ENCODE data around the gene UBAP1L.
"Not testable (repeated sequence)": the region's sequence is repeated elsewhere in the genome, so short reads cannot be mapped to it uniquely, and the experiment has no call there.

Gene UBAP1L

DNA sequence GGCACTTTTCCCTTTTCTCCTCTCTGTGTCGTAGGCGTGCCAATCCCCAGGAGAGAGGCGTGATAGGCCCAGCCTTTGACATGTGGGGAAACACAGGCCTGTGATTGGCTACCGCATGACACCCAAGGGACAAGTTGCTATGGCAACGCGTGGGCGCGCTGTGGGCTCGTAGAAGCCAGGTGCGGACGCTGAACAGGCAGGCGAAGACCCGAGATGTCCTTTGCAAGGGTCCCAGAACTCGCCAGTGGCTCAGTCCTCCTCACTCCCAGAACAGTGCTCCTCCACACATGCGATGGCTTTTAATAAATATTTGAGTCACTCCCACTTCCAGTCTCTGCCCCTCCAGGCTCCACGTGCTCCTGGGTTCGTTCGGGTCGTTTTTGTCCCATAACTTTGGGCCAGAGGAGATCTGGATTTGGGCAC, 65.6 kb downstream of the UBAP1L start:
- TF ChIP-seq CTCF (conservative IDR thresholded peaks at IDR 0.05; ENCODE audit: low read length) (no peak), EZH2phosphoT487 (IDR thresholded peaks at IDR 0.05; ENCODE audit: borderline replicate concordance) (no peak)
- Histone ChIP-seq H3K4me3 (ENCODE audit: low read length, poor library complexity, severe bottlenecking) (peak overlapping the region; percentile 25), H3K9me2 (replicated peaks; ENCODE audit: low read depth, low read length) (no peaks in the 10 kb centered on the region), H3K4me2 (ENCODE audit: low read depth, low read length, poor library complexity, severe bottlenecking) (peak overlapping the region; percentile 54), H3K79me2 (ENCODE audit: insufficient read depth, low read length) (no peaks in the 10 kb centered on the region), H3K27me3 (ENCODE audit: insufficient read depth, low read length, poor library complexity, severe bottlenecking) (no peaks in the 10 kb centered on the region), H3K4me1 (ENCODE audit: insufficient read depth, low read length, poor library complexity, severe bottlenecking) (peaks cover 22% of the 10 kb centered on the region), H4K20me1 (ENCODE audit: insufficient read depth, low read length, poor library complexity, severe bottlenecking) (no peaks in the 10 kb centered on the region), H3K9me3 (ENCODE audit: insufficient read depth, low read depth, low read length) (no peaks in the 10 kb centered on the region), H2AFZ (ENCODE audit: low read length) (no peak overlapping the region), H3K9ac (ENCODE audit: low read depth, low read length, poor library complexity, severe bottlenecking) (no peak overlapping the region), H3F3A (ENCODE audit: low read depth) (no peaks in the 10 kb centered on the region; the same call in 1 of the 2 replicates), H3K36me3 (ENCODE audit: insufficient read depth, low read length) (no peaks in the 10 kb centered on the region)

- H3K9ac ChIP-seq (ENCODE audit: low read depth, low read length, poor library complexity, severe bottlenecking), result no peak overlapping the region
- no peaks in the 10 kb centered on the region for H3K36me3 ChIP-seq (ENCODE audit: insufficient read depth, low read length)
- H4K20me1 ChIP-seq (ENCODE audit: insufficient read depth, low read length, poor library complexity, severe bottlenecking), result no peaks in the 10 kb centered on the region
Measured at GRCh38 chr15:65048241-65048640, 66.8 kb downstream of the UBAP1L start.

DNA sequence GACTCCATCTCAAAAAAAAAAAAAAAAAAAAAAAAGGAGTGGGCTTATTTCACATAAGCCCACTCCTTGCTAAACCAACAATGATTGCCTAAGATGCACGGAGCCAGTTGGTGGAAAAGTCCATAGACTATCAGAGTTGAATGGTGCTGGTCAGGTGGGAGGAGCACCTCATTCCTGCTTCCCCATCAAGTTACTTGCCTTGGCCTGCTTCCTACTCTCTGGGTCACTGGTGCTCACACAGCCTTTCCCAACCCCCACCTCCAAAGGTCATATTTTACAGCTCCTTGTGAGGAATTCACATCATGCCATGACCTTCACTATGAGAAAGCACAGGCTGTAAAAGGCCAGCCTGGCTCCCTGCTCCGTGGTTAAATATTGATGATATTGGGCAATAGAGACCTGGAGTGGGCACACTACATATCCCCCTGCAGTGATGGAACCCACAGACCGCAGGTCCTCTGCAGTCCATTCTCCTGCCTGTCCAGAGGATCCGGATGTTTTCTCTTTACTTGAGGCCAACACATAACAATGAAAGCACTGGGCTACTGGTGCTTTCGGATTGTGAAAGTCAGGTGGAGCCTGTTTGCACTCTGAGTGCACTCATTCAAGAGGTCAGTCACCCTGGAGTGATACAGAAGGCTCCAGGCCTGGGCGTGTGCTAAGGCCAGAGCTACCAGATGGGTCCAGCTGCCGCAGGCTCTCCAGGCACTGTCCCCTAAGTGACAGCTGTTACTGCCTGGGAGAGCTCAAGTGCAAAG, 70.1 kb downstream of the UBAP1L start, which contains the start of gene SLC51B:
SLC51B (plus strand) TSS at position 664 of the 758 bp plus-strand sequence. CDS start 4,618 bp downstream, outside the sequence.
- Histone ChIP-seq H3K9me3 (ENCODE audit: insufficient read depth, low read depth, low read length) (no peaks in the 10 kb centered on the region), H3K27me3 (ENCODE audit: insufficient read depth, low read length, poor library complexity, severe bottlenecking) (no peaks in the 10 kb centered on the region), H2AFZ (ENCODE audit: low read length) (no peak within 1 kb of the TSS), H3K4me1 (ENCODE audit: insufficient read depth, low read length, poor library complexity, severe bottlenecking) (peaks cover 4% of the 10 kb centered on the region), H4K20me1 (ENCODE audit: insufficient read depth, low read length, poor library complexity, severe bottlenecking) (no peaks in the 10 kb centered on the region), H3K79me2 (ENCODE audit: insufficient read depth, low read length) (no peaks in the 10 kb centered on the region), H3K9me2 (replicated peaks; ENCODE audit: low read depth, low read length) (no peaks in the 10 kb centered on the region), H3K9ac (ENCODE audit: low read depth, low read length, poor library complexity, severe bottlenecking) (no peak within 1 kb of the TSS), H3K4me3 (ENCODE audit: low read length, poor library complexity, severe bottlenecking) (no peak within 1 kb of the TSS), H3K36me3 (ENCODE audit: insufficient read depth, low read length) (no peaks in the 10 kb centered on the region), H3K4me2 (ENCODE audit: low read depth, low read length, poor library complexity, severe bottlenecking) (no peak within 1 kb of the TSS), H3F3A (ENCODE audit: low read depth) (no peaks in the 10 kb centered on the region)
- TF ChIP-seq EZH2phosphoT487 (IDR thresholded peaks at IDR 0.05; ENCODE audit: borderline replicate concordance), result no peak
- no peak for TF ChIP-seq CTCF (conservative IDR thresholded peaks at IDR 0.05; ENCODE audit: low read length)

More at GRCh38 chr15:65048241-65048640, 66.8 kb downstream of the UBAP1L start:
- Histone ChIP-seq H3K9me3 (ENCODE audit: insufficient read depth, low read depth, low read length) (no peaks in the 10 kb centered on the region), H3K4me2 (ENCODE audit: low read depth, low read length, poor library complexity, severe bottlenecking) (no peak overlapping the region), H3F3A (ENCODE audit: low read depth) (no peaks in the 10 kb centered on the region; the same call in 1 of the 2 replicates), H3K27me3 (ENCODE audit: insufficient read depth, low read length, poor library complexity, severe bottlenecking) (no peaks in the 10 kb centered on the region), H3K4me1 (ENCODE audit: insufficient read depth, low read length, poor library complexity, severe bottlenecking) (peaks cover 21% of the 10 kb centered on the region), H3K9me2 (replicated peaks; ENCODE audit: low read depth, low read length) (no peaks in the 10 kb centered on the region), H2AFZ (ENCODE audit: low read length) (no peak overlapping the region), H3K4me3 (ENCODE audit: low read length, poor library complexity, severe bottlenecking) (no peak overlapping the region), H3K79me2 (ENCODE audit: insufficient read depth, low read length) (no peaks in the 10 kb centered on the region)
- TF ChIP-seq EZH2phosphoT487 (IDR thresholded peaks at IDR 0.05; ENCODE audit: borderline replicate concordance), result no peak
- TF ChIP-seq CTCF (conservative IDR thresholded peaks at IDR 0.05; ENCODE audit: low read length), result no peak

GRCh38 chr15:65044218-65044617, 70.8 kb downstream of the UBAP1L start:
- not testable (repeated sequence) for H3K36me3 ChIP-seq (ENCODE audit: insufficient read depth, low read length); H3K4me3 ChIP-seq (ENCODE audit: low read length, poor library complexity, severe bottlenecking); H3K9ac ChIP-seq (ENCODE audit: low read depth, low read length, poor library complexity, severe bottlenecking); H4K20me1 ChIP-seq (ENCODE audit: insufficient read depth, low read length, poor library complexity, severe bottlenecking); H3F3A ChIP-seq (ENCODE audit: low read depth); H3K4me2 ChIP-seq (ENCODE audit: low read depth, low read length, poor library complexity, severe bottlenecking); H2AFZ ChIP-seq (ENCODE audit: low read length); H3K9me2 ChIP-seq (replicated peaks; ENCODE audit: low read depth, low read length); H3K79me2 ChIP-seq (ENCODE audit: insufficient read depth, low read length); H3K9me3 ChIP-seq (ENCODE audit: insufficient read depth, low read depth, low read length); H3K4me1 ChIP-seq (ENCODE audit: insufficient read depth, low read length, poor library complexity, severe bottlenecking); H3K27me3 ChIP-seq (ENCODE audit: insufficient read depth, low read length, poor library complexity, severe bottlenecking)
